ENCODE results near the gene GATA3.
A peak's percentile ranks its signal among the peaks of the same experiment; 100 is the strongest.
"Not testable (repeated sequence)": the region's sequence is repeated elsewhere in the genome, so short reads cannot be mapped to it uniquely, and the experiment has no call there.

The GATA3 gene

DNA sequence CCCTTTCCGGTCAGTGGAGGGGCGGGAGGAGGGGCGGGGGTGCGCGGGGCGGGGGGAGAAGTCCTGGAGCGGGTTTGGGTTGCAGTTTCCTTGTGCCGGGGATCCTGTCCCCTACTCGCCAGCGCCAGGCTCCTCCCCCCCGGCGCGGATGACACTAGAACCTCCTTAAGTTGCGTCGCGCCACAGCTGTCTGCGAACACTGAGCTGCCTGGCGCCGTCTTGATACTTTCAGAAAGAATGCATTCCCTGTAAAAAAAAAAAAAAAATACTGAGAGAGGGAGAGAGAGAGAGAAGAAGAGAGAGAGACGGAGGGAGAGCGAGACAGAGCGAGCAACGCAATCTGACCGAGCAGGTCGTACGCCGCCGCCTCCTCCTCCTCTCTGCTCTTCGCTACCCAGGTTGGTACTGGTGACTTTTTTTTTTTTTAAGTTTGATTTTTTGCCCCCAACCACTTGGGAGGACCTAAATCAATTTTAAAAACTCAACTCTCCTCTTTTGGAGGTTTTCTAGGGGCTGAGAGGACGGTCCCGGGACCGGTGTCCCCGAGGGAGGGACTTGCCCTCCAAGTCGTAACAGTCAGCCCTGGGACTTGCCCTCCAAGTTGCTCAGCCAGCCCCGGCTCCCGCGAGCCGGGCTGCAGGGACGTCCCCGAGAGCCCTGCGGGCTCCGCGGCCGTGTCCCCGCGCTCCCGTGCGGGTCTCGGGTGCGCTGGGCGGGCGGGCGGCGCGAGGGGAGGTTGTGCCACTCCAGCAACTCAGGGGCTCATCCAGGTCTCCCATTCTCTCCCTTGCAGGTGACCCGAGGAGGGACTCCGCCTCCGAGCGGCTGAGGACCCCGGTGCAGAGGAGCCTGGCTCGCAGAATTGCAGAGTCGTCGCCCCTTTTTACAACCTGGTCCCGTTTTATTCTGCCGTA, at the start of gene GATA3:
Gene GATA3 (plus strand): TSS at position 195 of the 914 bp plus-strand sequence. CDS start 968 bp downstream, outside the sequence.
- peak; percentile 79 to 89 for DNase-seq

DNA sequence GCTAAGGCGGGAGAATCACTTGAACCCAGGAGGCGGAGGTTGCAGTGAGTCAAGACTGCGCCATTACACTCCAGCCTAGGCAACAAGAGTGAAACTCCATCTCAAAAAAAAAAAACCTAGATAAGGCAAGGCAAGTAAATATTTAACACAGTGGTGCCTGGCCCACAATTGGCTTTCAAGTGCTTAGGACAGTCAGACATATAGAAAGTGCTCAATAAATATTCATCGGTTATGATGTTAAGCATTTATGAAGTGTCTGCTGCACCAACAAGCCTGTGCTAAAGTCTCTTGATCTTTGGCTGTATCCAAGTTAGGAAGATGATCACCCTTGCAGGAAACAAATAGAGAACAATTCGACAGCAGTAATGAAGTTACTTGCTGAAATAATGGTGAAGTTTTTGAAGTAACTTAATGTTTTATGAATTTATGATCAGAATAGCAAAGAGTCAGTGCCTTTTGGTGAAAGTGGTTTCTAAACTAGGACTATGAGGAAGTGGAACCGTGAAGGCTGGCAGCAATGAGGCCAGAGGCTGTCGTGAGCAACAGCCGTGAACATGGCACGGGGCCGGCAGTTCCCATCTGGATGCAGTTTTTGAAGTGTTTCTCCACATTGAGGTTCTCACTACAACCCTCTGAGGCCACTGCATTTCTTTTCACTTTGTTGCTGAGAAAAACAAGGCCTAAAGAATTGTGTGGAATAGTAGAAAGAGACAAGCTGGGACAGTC, 48.1 kb upstream of the GATA3 start:
- no peak for DNase-seq

DNA sequence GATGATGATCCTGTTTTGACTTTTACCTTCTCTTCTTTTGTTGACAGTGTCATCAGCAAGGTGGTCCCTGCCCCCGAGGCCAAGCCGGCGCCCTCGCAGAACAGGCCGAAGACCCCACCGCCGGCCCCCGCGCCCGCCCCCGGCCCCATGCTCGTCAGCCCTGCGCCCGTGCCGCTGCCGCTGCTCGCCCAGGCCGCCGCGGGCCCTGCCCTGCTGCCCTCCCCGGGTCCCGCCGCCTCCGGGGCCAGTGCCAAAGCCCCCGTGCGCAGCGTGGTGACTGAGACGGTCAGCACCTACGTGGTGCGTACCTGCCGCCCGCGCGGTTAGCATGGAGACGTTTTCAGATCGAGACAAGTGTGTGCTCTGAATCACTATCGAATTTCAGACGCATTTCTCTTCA, 45.5 kb upstream of the GATA3 start:
- no peak for DNase-seq

DNA sequence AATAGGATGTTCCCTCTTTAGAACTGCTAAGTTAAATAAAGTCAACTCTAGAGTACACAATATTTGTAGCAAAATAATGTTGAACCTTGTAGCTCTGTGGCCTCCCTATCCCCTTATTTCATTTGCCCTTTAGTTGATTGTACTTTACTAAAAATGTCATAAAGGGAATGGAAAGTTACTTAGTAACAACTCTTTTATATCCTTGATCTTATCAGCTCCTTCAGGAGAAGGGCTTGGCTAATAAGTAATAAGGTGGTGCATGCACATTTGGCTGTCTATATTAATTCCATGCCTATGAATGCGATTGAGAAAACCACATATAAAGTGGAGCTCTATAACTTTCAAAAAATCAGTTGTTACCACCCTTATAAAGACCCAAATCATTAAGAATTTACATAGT, 41.5 kb upstream of the GATA3 start:
- no peak for DNase-seq

DNA sequence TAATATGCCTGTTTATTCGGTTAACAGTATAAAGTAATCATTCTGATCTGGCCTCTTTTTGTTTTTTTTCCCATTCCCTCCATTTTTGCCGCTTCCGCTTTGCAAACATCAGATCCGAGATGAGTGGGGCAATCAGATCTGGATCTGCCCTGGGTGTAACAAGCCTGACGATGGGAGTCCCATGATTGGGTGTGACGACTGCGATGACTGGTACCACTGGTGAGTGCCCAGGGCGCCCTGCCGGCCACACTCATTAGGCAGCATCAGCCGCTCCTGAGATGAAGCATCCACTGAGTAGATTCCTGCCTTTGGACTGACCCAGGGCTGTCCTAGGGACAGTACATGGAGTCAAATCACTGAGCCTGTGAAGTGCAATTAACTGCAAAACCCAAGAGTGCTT, 40.9 kb upstream of the GATA3 start:
- no peak for DNase-seq

DNA sequence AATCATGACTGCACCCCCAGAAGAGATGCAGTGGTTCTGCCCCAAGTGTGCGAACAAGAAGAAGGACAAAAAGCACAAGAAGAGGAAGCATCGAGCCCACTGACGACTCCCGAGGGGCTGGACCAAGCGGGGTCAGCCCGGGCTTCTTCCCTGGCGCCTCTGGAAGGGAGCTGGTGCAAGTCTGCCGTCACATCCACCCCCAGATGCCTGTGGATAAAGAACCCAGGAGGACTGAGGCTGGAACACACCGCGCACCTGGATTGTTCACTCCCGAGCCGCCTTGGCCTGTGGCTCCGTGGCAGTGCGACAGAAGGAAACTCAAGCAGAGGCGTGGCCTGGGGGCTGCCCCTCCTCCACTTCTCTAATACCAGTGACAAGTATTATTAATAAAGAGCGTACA, 39.8 kb upstream of the GATA3 start:
- no peak for DNase-seq

DNA sequence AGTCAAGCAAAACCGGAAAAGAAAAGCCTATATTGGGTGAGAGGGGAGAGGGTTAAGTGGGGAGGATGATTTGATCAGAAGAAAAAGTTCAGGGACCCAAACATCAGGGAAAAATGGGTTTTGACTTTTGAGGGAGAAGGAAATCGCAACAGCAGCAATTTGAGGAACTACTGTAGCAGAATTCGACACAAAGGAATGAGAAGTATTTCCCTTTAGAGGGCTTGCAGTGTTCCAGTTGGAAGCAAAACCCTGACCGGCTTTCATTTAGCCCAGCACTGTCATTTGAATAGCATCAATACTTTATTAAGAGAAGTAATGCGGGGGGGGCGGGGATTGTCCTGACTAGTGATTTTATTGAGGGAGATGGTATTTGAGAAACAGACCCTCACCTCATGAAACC, 37.2 kb upstream of the GATA3 start:
- no peak for DNase-seq

DNA sequence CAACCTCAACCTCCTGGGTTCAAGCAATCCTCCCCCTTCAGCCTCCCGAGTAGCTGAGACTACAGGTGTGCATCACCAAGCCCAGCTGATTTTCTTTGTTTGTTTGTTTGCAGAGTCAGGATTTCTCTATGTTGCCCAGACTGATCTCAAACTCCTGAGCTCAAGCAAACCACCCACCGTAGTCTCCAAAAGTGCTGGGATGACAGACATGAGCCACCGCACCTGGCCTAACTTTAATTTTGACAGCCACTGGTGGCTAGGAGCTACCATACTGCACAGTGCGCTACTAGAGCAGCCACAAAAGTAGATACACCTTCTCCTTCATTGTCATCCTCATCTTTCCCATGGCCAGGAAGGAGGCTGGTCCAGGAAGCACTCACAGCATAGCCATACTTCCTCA, 31.2 kb upstream of the GATA3 start:
- no peak for DNase-seq

DNA sequence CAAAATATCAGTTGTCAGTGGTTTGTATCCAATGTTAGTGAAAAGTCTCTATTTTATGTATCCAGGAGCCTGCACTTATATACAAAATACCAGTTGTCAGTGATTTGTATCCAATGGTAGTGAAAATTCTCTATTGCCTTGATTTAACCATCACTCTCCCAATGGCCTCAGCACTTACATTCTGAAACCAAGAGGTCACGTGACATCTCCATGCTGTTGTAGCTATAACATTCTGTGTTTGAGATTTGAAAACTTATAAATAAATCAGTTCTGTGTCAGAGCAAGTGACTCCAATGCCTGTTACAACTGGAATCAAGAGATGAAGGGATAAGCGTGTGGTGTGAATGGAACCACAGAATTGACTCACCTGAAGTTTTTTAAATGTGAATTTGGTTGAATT, 30.6 kb upstream of the GATA3 start:
- no peak for DNase-seq

DNA sequence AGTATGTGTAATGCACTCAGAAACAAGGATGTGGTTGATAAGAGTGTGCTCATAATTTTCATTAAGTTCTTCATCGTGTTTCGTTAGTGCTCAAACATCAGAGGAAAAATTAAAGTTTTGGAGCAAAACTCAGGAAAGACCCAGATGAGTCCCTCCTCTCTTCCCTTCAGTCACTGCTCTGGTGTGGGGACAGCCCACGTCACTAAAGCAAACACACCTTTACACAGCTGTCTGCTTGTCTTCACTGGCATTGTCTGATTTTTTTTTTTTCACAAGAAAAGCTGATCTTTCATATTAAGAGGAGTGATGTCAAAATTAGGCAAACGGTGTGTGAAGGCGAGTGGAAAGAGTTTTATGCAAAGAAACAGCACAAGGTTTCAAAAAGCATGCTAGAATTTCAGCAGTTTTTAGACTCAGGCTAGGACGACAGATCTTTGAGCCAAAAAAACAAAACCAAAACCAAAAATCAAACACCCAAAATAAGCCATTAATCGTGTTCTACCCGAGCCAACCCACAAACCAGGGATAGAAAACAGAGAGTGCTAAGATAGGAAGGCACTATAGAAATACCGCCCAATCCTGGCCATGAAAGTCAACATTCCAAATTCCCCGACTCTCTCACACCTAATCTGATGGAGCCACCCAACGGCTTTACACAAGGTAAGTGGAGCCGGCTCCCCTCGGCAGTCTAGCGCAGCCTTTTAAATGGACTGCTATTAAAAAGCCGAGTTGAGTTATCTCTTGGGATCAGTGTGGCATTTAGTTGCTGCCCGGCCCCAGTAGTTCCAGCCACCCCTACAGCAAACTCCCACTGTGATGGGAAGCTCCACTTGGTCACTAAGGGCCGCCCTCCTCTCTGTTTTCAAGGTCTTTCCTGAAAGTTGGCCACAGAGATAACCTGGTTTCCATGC, 27.9 kb upstream of the GATA3 start:
- DNase-seq = no peak

DNA sequence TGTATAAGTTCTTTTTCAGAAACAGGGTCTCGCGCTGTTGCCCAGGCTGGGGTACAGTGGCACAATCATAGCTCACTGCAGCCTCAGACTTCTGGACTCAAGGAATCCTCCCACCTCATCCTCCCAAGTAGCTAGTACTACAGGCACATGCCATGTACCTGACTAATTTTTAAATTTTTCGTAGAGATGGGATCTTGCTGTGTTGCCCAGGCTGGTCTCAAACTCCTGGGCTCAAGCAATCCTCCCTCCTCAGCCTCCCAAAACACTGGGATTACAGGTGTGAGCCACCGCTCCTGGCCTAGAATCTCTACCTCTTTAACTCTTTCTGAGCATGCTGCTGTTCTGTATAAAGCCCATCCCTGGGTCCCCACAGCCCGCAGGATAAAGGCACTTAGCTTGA, 23.3 kb upstream of the GATA3 start:
- not testable (repeated sequence) for DNase-seq

DNA sequence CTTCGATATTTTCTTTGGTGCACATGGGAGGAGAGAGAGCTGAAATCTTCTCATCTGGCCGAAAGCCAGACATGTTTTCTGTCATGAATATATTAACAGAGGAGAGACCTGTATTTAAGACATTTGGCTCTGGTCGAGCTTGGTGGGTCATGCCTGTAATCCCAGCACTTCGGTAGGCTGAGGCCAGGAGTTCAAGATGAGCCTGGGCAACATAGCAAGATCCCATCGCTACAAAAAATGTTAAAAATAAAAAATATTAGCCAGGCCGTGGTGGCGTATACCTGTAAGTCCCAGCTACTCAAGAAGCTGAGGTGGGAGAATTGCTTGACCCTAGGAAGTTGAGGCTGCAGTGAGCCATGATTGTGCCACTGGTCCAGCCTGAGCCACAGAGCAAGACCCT, 21.9 kb upstream of the GATA3 start:
- DNase-seq = no peak

DNA sequence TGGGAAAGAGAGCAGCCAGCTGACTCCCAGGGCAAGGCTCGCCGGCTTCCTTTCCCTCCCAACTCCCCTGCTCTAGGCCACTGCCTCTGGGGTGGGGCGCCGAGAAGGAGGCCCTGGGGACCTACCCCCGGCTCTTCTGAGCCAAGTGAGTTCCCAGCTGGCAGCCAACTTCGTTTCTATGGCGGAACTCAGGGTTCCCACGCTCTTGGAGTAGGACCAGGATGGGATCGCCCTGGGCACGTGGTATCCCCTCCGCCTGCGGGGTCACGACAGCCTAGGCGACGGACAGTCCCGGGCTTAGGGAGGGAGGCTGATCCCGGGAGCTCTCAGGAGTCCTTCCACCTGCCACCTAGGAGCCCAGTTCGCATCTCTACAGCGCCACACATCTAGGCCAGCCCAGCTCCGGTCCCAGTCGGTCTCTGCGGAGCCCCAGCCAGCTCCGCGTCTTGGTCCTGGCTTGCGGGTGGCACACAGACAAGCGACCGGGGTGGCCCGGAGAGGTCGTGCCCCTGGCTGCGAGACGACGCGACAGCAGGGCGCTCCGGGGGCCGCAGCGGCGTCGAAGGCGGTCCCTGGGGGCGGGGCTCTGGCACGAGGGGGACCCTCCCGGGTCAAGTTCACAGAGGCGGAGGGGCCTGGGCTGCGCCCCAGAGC, 20.5 kb upstream of the GATA3 start:
- peak in 1 of 2 donors; percentile 1 for DNase-seq

DNA sequence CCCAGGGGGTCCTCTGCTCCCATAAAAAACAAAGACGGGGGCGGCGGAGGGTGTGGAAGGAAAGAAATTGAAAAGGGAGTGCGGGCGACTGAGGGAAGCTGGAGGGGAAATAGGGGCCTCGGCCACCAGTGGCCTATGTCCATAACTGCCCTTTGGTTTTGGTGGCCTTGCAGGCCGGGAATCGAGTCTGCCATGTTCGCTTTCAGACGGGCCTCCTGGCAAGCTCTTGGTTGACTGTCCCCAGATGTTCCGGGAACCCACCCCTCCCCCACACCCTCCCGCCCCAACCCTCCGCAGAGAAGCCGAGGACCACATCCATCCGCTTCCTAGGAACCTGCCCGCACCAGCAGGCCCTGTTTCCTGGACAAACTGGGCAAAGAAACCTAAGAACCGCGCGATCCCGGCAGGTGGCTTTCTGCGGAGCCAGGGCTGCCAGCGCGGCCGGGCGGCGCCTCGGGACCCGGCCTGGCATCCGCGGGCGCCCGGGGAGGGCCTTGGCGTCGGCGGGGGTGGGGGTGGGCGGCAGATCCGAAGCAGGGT, 20.0 kb upstream of the GATA3 start:
- peak in 1 of 2 donors; percentile 12 for DNase-seq

DNA sequence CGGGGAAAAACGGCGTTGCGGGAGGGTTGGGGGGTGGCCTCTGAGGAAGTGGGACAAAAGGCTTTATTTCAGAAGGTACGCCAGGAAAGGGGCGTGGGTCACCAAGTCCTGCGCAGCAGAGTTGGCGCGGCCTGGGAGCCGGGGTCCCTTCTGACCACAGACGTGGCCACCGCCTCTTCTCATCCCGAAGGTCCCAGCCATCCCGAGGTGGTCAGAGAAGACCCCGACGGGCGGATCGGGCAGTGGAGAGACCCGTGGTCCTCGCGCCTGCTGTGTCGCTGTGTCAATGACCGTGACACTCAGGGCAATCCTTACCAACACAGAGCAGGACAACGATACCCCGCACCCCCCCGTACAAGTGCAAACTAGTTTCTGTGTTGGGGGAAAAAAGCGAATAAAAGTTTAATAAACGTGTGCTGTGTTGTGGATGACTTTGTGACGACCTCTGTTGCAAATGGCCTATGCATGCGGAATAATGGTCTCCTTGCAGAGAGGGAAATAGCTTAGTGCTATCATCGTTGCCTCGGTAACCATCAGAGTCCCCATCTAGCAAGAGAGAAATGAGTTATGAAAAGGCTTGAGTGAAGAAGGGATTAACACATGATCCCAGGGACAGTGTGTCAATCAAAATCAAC, 19.4 kb upstream of the GATA3 start:
- peak in 1 of 2 donors; percentile 14 for DNase-seq

DNA sequence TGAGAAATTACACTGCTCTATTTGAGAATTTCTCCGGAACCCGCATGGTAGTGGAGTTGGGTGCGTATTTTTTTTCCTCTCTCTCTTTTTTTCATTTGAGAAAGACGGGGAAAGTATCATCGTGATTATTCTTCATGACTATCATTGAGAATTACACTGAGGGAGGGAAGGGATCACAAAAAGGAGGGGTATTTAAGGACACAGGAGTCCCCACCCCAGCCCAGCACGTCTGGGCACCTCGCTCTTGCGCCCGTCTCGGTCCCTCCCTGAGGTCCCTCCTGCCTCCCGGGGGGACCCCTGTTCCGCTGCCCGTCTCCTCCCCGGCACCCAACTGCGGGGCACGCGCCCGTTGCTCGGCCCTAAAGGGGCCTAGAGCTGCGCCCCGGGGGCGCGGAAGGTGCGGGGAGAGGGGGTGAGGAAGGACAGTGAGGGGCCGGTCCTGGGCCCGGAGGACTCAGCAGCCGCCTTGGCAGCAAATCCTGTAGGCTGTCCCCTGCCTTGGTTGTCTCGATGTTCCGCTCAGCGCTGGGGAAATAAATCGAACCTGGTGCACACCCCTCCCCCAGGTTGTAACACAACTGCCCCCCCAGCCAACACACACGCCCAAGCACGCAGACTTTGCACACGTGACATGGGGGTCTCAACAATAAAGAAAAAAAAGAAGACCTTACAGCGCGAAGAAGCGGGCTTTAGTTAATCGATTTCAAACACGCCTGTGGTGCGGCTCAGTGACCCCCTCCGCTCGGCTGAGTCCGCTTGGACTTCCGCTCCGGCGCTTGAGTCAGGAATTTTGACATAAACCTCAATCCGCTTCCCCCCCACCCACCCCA, 18.6 kb upstream of the GATA3 start:
- peak in 1 of 2 donors; percentile 3 for DNase-seq

DNA sequence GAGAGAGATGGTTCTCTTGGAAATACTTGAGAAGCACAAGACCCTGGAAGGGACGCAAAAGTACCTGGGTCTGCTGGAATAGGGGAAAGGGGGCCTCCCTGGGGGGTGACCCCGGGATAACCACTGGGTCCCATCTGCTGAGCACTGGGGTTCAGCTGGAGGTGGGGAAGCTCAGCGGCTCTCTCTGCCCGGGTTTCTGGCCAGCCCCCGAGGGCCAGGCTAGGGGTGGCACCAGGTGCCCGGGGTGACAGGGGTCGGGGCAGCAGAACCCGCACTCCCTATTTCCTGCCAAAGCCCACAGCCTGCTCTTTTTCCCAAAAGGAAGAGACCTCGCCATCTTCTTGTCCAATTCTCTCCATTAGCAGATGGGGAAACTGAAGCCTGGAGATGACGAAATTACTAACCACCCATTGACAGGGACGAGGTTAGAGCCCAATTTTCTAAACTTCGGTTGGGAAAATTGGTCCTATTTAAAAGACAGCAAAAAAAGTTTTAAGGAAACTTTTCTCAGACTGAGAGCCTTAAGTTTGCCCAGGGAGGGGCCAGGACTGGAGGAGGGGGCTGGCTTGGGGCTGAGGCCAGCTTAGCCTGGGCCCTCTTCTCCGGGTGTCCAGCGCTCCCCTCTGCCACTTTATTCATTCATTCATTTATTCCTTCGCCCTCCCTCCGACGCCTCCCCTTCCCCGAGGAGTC, 17.8 kb upstream of the GATA3 start:
- DNase-seq = peak in 1 of 2 donors; percentile 15

DNA sequence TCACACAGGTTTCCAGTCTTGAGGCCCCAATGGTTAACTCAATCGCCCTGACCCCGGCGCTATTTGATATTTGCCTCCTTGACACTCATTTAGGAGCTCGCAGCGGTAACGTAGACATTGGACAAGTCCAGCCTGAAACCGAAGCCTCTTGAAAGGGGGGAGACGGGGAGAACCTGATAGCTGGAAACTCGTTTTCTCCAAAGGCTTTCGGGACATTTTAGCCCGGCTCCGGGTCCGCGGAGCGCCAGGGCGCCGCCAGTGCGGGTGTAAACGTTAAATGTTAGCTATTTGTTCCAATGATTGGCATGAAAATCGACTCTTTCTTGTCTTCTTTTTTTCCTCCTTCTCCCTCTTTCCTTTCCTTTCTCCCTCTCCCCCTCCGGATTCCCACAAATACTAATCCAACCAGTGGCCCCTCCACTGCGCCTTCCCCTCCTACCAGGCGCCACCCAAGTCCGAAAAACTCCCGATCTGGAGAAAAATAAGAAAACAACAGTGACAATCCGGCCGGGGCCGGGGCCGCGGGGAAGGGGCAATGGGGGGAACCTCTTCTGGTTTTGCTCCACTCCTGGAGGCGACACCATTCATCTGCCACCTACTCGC, 17.2 kb upstream of the GATA3 start:
- peak in 1 of 2 donors; percentile 17 for DNase-seq

All from CD4-positive, alpha-beta T cell treated with Interferon alpha-2 for 1 hour (primary cell).